ENCODE results near the gene PRKCI. TPM values are rescaled to one million over a fixed set of nuclear protein-coding genes. Genes with fewer than 3 reads are reported as not detected.
"Not testable (repeated sequence)": the region's sequence is repeated elsewhere in the genome, so short reads cannot be mapped to it uniquely, and the experiment has no call there.

The PRKCI gene
- total RNA-seq, 4 donors from 2014 or later = 38.6 to 123 (median 50.2) TPM

- H3K4me3 ChIP-seq (ENCODE audit: low read depth, poor library complexity, severe bottlenecking) = no peak overlapping the region
- TF ChIP-seq CTCF (IDR thresholded peaks at IDR 0.05) (no peak), POLR2A (IDR thresholded peaks at IDR 0.05) (no peak)
- no peak for DNase-seq (ENCODE audit: low spot score in 2 of 2)
- 96 to 97% methylated on average over 11 of the region's 11 CpGs for WGBS, 2 donors
- intact Hi-C loops (cut with DNase I; ENCODE audit: low total_unique reads) = no loop called here
These were observed 48.2 kb downstream of the PRKCI start for GRCh38 chr3:170270282-170270881.

- H3K4me3 ChIP-seq (ENCODE audit: low read depth, poor library complexity, severe bottlenecking) = no peak overlapping the region
- no peak for DNase-seq (ENCODE audit: low spot score in 2 of 2)
- intact Hi-C loops (cut with DNase I; ENCODE audit: low total_unique reads) = no loop called here
- WGBS, 2 donors = 88 to 92% methylated on average over 2 of the region's 2 CpGs
- TF ChIP-seq CTCF (IDR thresholded peaks at IDR 0.05) (no peak), POLR2A (IDR thresholded peaks at IDR 0.05) (no peak)
These were observed 52.4 kb downstream of the PRKCI start for GRCh38 chr3:170274641-170275040.

GRCh38 chr3:170275832-170276231, 53.6 kb downstream of the PRKCI start:
- no peak for DNase-seq (ENCODE audit: low spot score in 2 of 2)
- TF ChIP-seq CTCF (IDR thresholded peaks at IDR 0.05) (no peak), POLR2A (IDR thresholded peaks at IDR 0.05) (no peak)
- H3K4me3 ChIP-seq (ENCODE audit: low read depth, poor library complexity, severe bottlenecking) = no peak overlapping the region
- 94 to 99% methylated on average over 3 of the region's 3 CpGs for WGBS, 2 donors
- intact Hi-C loops (cut with DNase I; ENCODE audit: low total_unique reads) = no loop called here

- intact Hi-C loops (cut with DNase I; ENCODE audit: low total_unique reads); H3K4me3 ChIP-seq (ENCODE audit: low read depth, poor library complexity, severe bottlenecking): not testable (repeated sequence)
- WGBS, 2 donors = 92 to 93% methylated on average over 10 of the region's 10 CpGs
These were observed 55.1 kb downstream of the PRKCI start for GRCh38 chr3:170277311-170277710.

DNA sequence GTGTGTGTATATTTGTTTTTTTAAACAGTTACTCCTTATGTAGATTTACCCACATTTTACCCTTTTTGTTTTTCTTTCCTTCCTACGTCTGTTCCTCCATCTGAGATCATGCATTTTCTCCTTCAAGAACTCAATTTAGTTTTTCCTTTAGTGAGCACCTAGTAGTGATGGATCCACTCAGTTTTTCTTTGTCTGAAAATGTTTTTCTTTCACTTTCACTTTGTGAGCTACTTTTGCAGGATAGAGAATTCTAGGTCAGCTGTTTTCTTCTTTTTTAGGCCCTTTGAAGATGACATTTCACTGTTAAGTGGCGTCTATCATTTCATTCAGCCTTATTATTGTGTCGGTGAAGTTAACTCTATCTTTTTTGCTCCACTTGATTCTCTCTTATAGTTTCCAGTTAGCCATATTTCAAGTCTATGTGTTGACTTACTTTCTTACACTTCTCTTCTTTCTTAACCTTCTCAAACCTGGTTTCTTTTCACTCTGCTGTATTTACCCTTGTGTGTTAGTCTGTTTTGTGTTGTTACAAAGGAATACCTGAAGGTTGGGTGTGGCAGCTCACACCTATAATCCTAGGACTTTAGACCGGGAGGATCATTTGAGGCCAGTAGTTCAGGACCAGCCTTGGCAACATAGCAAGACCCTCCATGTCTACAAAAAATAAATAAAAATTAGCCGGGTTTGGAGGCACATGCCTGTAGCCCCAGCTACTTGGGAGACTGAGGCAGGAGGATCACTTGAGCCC, 55.8 kb downstream of the PRKCI start:
- H3K4me3 ChIP-seq (ENCODE audit: low read depth, poor library complexity, severe bottlenecking) = no peak overlapping the region
- TF ChIP-seq POLR2A (IDR thresholded peaks at IDR 0.05) (no peak), CTCF (IDR thresholded peaks at IDR 0.05) (no peak)
- intact Hi-C loops (cut with DNase I; ENCODE audit: low total_unique reads) = no loop called here
- no peak for DNase-seq (ENCODE audit: low spot score in 2 of 2)
- 88 to 90% methylated on average over 5 of the region's 5 CpGs for WGBS, 2 donors

More at GRCh38 chr3:170277311-170277710, 55.1 kb downstream of the PRKCI start:
- not testable (repeated sequence) for DNase-seq (ENCODE audit: low spot score in 2 of 2)

GRCh38 chr3:170278627-170279026, 56.4 kb downstream of the PRKCI start:
- TF ChIP-seq POLR2A (IDR thresholded peaks at IDR 0.05) (no peak), CTCF (IDR thresholded peaks at IDR 0.05) (no peak)
- 79 to 80% methylated on average over 1 of the region's 1 CpG for WGBS, 2 donors
- no peak for DNase-seq (ENCODE audit: low spot score in 2 of 2)
- H3K4me3 ChIP-seq (ENCODE audit: low read depth, poor library complexity, severe bottlenecking) = no peak overlapping the region
- intact Hi-C loops (cut with DNase I; ENCODE audit: low total_unique reads) = no loop called here

Data from lower leg skin (tissue), 4 donors.